ENCODE results near the gene COL20A1.

The COL20A1 gene

DNA sequence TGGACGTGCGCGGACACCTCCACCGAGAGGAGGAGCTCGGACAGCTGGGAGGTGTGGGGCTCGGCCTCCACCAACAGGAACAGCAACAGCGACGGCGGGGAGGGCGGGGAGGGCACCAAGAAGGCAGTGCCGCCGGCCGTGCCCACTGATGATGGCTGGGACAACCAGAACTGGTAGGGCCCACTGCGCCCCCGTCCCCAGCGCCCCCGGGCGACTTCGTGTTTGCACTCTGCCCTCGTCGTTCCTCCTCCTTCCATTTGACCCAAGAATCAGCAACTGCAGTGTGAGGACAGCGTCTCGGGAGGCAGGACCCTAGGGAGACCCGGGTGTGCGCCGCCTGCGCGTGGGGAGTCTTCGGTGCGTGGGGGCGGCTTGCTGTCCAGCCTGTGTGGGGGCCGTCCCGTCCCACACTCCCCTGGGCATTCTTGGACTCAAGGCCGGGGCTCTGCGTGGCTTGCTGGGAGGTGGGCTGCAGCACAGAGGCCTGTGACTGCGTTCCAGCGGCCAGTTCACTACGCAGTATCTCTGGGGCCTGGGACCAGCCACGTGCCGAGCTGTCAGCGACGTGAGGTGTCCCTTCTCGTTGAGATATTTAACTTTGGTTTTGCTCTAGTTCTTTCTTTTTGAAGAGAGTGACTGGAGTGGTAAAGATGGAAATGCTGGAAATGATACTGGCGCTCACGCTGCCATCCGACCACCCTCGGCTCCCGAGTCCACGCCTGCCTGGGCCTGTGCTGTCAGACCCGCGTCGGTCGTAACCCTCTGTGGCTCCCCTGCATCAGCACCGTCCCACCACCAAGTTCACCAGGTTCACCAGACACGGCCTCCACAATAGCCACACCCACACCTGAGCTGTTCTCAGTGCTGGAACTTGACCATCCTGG lies 5.0 kb upstream of the COL20A1 start:
- Histone ChIP-seq H3K4me1 (ENCODE audit: control insufficient read depth, insufficient read depth, low read length) (no peaks in the 10 kb centered on the region), H3K4me3 (ENCODE audit: low read depth, low read length) (no peak overlapping the region), H3K9me3 (ENCODE audit: control insufficient read depth, insufficient read depth, low read depth, low read length) (no peaks in the 10 kb centered on the region), H3K36me3 (ENCODE audit: control insufficient read depth in 2 of 2, insufficient read depth in 1 of 2, low read length in 2 of 2) (peaks cover 0 to 63% of the 10 kb centered on the region in 2 experiments; a peak in 1 of 3 replicates), H3K27ac (ENCODE audit: extremely low read depth, low read depth, low read length) (no peak overlapping the region)
- TF ChIP-seq, protein P1, sequence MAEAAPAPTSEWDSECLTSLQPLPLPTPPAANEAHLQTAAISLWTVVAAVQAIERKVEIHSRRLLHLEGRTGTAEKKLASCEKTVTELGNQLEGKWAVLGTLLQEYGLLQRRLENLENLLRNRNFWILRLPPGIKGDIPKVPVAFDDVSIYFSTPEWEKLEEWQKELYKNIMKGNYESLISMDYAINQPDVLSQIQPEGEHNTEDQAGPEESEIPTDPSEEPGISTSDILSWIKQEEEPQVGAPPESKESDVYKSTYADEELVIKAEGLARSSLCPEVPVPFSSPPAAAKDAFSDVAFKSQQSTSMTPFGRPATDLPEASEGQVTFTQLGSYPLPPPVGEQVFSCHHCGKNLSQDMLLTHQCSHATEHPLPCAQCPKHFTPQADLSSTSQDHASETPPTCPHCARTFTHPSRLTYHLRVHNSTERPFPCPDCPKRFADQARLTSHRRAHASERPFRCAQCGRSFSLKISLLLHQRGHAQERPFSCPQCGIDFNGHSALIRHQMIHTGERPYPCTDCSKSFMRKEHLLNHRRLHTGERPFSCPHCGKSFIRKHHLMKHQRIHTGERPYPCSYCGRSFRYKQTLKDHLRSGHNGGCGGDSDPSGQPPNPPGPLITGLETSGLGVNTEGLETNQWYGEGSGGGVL (tag by site-specific recombination; IDR thresholded peaks at IDR 0.05), result no peak
- TF ChIP-seq EGR2 (tag by site-specific recombination; IDR thresholded peaks at IDR 0.05; ENCODE audit: low read depth), result 0 out of 2 replicates have a peak, but pooled peaks have one; percentile 7
- POLR2A ChIA-PET, result interaction anchor here (0.6 kb wide), 1 partner anchor 42 kb away, joined by 3 read pairs; no protein-coding TSS in a partner anchor
- CTCF ChIA-PET, result interaction anchor here (1.3 to 7.4 kb wide), 2 partner anchors 63 to 64 kb away, joined by 4 to 85 read pairs; no protein-coding TSS in a partner anchor

DNA sequence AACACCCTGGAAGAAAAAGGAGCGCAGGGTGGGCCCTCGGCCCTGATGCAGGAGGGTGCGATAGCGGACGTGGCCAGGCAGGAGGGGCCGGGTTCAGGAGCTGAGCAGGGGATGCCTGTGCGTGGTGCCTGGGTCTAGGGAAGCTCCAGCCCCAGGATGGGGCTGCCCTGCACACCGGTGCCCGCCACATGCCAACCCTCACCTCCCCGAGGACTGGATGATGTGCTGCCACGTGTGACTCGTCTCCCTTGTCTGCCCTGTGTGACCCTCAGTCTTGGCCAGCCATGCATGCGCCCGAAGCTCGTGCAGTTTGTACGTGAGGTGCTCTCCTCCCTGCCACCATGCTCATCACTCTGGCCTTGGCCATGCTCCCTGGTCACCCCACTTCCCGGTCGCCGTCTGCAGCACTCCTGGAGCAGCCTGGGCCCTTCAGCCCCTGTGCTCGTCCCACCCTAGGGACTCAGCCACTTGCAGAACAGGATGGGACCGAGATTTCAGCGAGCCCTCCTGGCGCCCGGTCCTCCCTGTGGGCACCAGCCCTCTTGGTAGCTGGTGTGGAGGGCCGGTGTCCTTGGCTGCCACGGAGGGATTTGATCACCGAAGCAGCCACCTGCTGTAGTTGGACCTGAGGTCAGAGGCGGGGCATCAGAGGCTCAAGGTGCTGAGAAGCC lies 4.3 kb upstream of the COL20A1 start:
- Histone ChIP-seq H3K27ac (ENCODE audit: extremely low read depth, low read depth, low read length) (no peak overlapping the region), H3K36me3 (ENCODE audit: control insufficient read depth in 2 of 2, insufficient read depth in 1 of 2, low read length in 2 of 2) (peaks cover 0 to 55% of the 10 kb centered on the region in 2 experiments; a peak in 1 of 3 replicates), H3K4me3 (ENCODE audit: low read depth, low read length) (no peak overlapping the region), H3K4me1 (ENCODE audit: control insufficient read depth, insufficient read depth, low read length) (no peaks in the 10 kb centered on the region), H3K9me3 (ENCODE audit: control insufficient read depth, insufficient read depth, low read depth, low read length) (no peaks in the 10 kb centered on the region)
- POLR2A ChIA-PET, result no interaction called here
- CTCF ChIA-PET, result interaction anchor here (7.4 kb wide), 1 partner anchor 64 kb away, joined by 85 read pairs; no protein-coding TSS in a partner anchor
- no peak for TF ChIP-seq GLI4 (tag by site-specific recombination; IDR thresholded peaks at IDR 0.05)
- TF ChIP-seq MEIS1 (CRISPR knock-in tag; IDR thresholded peaks at IDR 0.05; ENCODE audit: borderline replicate concordance), result no peak
- no peak for TF ChIP-seq ZNF366 (tag by site-specific recombination; conservative IDR thresholded peaks at IDR 0.05)
- no peak for TF ChIP-seq ZSCAN16 (tag by site-specific recombination; IDR thresholded peaks at IDR 0.05)
- no peak for TF ChIP-seq MYNN (tag by site-specific recombination; IDR thresholded peaks at IDR 0.05; ENCODE audit: borderline replicate concordance)
- TF ChIP-seq ZNF354C (tag by site-specific recombination; IDR thresholded peaks at IDR 0.05; ENCODE audit: borderline replicate concordance, low read depth), result no peak
- no peak for TF ChIP-seq ZNF837 (tag by site-specific recombination; IDR thresholded peaks at IDR 0.05)
- TF ChIP-seq, protein P2, sequence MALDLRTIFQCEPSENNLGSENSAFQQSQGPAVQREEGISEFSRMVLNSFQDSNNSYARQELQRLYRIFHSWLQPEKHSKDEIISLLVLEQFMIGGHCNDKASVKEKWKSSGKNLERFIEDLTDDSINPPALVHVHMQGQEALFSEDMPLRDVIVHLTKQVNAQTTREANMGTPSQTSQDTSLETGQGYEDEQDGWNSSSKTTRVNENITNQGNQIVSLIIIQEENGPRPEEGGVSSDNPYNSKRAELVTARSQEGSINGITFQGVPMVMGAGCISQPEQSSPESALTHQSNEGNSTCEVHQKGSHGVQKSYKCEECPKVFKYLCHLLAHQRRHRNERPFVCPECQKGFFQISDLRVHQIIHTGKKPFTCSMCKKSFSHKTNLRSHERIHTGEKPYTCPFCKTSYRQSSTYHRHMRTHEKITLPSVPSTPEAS (tag by site-specific recombination; IDR thresholded peaks at IDR 0.05), result no peak
- TF ChIP-seq REPIN1 (tag by site-specific recombination; IDR thresholded peaks at IDR 0.05; ENCODE audit: low read depth), result no peak
- no peak for TF ChIP-seq RBAK (tag by site-specific recombination; IDR thresholded peaks at IDR 0.05)

DNA sequence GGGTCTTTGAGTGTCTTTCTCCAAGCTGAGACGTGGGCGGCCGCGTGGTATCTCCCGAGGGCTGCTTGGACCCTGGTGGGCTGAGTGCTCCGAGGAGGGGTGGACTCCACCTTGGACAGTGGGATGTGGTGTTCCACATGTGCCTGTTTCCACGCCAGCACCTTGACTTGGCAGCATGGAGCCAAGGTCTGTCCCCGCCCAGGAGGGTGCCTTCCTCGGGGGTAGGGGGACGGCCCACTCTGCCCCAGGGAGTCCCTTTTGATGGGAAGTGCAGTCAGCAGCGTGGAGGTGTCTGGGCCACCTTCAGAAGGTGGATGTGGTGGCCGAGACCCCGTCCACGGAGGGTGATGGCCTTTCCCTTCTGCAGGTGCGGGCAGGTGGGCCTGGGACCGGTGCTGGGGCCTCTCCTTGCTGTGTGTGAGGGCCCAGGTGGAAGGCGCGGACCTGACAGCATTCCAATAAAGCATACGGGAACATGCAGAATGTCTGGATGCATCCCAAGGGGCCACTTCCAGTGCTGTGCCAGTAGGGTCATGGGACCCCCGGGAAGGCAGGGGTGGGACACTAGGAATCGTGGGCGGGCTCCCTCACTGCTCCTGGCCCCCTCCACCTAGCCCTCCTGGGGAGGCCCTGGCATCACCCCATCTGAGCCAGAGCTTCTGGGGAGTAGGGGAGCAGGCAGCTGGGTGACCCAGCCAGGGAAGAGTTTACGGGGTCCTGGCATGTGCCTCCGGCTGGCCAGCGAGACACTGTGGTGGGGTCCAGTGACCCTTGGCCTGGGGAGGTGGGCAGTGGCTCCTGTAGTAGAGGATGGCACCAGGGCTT lies 3.5 kb upstream of the COL20A1 start:
- H3K4me3 ChIP-seq (ENCODE audit: low read depth, low read length), result no peak overlapping the region
- H3K27ac ChIP-seq (ENCODE audit: extremely low read depth, low read depth, low read length), result no peak overlapping the region
- H3K9me3 ChIP-seq (ENCODE audit: control insufficient read depth, insufficient read depth, low read depth, low read length), result no peaks in the 10 kb centered on the region
- ChIA-PET CTCF (interaction anchor here (7.4 kb wide), 1 partner anchor 65 kb away, joined by 85 read pairs; no protein-coding TSS in a partner anchor), POLR2A (interaction anchor here (2.4 kb wide), 1 partner anchor 66 kb away, joined by 6 read pairs; no protein-coding TSS in a partner anchor)
- TF ChIP-seq, protein P3, sequence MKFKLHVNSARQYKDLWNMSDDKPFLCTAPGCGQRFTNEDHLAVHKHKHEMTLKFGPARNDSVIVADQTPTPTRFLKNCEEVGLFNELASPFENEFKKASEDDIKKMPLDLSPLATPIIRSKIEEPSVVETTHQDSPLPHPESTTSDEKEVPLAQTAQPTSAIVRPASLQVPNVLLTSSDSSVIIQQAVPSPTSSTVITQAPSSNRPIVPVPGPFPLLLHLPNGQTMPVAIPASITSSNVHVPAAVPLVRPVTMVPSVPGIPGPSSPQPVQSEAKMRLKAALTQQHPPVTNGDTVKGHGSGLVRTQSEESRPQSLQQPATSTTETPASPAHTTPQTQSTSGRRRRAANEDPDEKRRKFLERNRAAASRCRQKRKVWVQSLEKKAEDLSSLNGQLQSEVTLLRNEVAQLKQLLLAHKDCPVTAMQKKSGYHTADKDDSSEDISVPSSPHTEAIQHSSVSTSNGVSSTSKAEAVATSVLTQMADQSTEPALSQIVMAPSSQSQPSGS (tag by site-specific recombination; IDR thresholded peaks at IDR 0.05; ENCODE audit: low read depth), result no peak
- no peak for TF ChIP-seq KLF7 (tag by site-specific recombination; IDR thresholded peaks at IDR 0.05; ENCODE audit: borderline replicate concordance)
- peak; percentile 9; the same call in 1 of the 2 replicates for TF ChIP-seq ZIC2 (tag by site-specific recombination; IDR thresholded peaks at IDR 0.05)
- H3K36me3 ChIP-seq (ENCODE audit: control insufficient read depth in 2 of 2, insufficient read depth in 1 of 2, low read length in 2 of 2), result peaks cover 0 to 47% of the 10 kb centered on the region in 2 experiments; a peak in 1 of 3 replicates
- no peaks in the 10 kb centered on the region for H3K4me1 ChIP-seq (ENCODE audit: control insufficient read depth, insufficient read depth, low read length)

All from HEK293 (cell line).